ENCODE data around the gene TPCN2. TPM values are rescaled to one million over a fixed set of nuclear protein-coding genes. Genes with fewer than 3 reads are reported as not detected.
"Not testable (repeated sequence)": the region's sequence is repeated elsewhere in the genome, so short reads cannot be mapped to it uniquely, and the experiment has no call there.

TPCN2 gene
- 10 to 100 TPM; 12.5 to 61.8 (median 18.8) TPM for total RNA-seq

DNA sequence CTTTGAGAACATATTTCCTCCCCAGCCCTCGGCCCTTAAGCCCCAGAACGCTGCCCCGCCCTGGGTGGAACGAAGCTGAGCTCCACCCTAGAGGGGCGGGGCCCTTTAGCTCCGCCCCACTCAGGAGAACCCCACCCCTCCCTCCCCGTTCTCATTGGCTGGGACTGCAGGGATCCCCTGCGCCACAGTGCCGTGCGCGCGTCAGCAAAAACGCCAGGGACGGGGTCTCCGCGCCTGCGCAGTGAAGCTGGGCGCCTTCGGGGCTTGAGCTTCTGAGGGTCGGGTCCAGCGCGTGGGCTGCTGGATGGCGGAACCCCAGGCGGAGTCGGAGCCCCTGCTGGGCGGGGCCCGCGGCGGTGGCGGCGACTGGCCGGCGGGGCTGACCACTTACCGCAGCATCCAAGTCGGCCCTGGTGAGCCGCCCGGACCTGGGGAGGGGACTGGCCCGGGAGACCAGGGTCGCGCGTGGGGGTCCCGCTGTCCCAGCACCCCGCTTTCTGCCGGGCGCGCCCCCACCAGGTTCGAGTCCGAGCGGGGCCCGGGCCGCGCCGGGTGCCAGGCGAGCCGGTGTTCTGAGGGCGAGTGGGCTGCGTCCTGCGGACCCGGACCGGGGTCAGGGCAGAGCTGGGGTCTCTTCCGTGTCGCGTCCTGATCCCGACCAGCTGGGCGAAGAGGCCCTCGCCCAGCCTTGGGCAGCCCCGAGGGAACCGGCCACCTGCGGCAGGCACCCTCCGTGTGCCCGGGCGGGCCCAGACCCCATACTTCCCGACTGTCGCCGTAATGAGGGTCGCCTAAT is at the start of gene TPCN2:
TPCN2 (plus strand) TSS at position 239 of the 796 bp plus-strand sequence; CDS start at position 305, 66 bp downstream.
- peaks cover 18 to 40% (median 26%) of the 10 kb centered on the region in 4 donors for H3K4me1 ChIP-seq
- TF ChIP-seq POLR2AphosphoS5 (IDR thresholded peaks at IDR 0.05) (peak; percentile 69 to 84), CTCF (IDR thresholded peaks at IDR 0.05) (peak in 1 of 6 experiments; percentile 11), EP300 (IDR thresholded peaks at IDR 0.05) (no peak), POLR2A (IDR thresholded peaks at IDR 0.05) (peak in 3 of 4 donors; percentile 56 to 84 (median 63))
- peak; percentile 95 to 96 for ATAC-seq (ENCODE audit: low FRiP score in 2 of 2)
- no peaks in the 10 kb centered on the region for H3K27me3 ChIP-seq
- peak within 1 kb of the TSS; percentile 75 to 95 (median 84) for H3K4me3 ChIP-seq
- DNase-seq: peak; percentile 92 to 97
- H3K27ac ChIP-seq: peak within 1 kb of the TSS; percentile 85 to 94 (median 90)
- no peaks in the 10 kb centered on the region for H3K9me3 ChIP-seq
- H3K36me3 ChIP-seq: peaks cover 0 to 6% (median 0%) of the 10 kb centered on the region in 4 donors
- WGBS, 2 donors: 0 to 1% methylated on average over 7 to 18 of the region's 76 CpGs

- no peak for TF ChIP-seq POLR2A (IDR thresholded peaks at IDR 0.05)
- TF ChIP-seq EP300 (IDR thresholded peaks at IDR 0.05): no peak
- no peak for TF ChIP-seq POLR2AphosphoS5 (IDR thresholded peaks at IDR 0.05)
- no peak for TF ChIP-seq CTCF (IDR thresholded peaks at IDR 0.05)
- ATAC-seq (ENCODE audit: low FRiP score in 2 of 2): no peak
- Histone ChIP-seq H3K9me3 (no peaks in the 10 kb centered on the region), H3K27ac (peak overlapping the region in 1 of 4 donors; percentile 61), H3K27me3 (no peaks in the 10 kb centered on the region), H3K4me1 (peaks cover 5 to 18% (median 7%) of the 10 kb centered on the region in 4 donors), H3K36me3 (no peaks in the 10 kb centered on the region), H3K4me3 (no peak overlapping the region)
- no peak for DNase-seq
- 86 to 90% methylated on average over 8 of the region's 8 CpGs for WGBS, 2 donors
Measured at GRCh38 chr11:68999093-68999747, 49.5 kb upstream of the TPCN2 start.

DNA sequence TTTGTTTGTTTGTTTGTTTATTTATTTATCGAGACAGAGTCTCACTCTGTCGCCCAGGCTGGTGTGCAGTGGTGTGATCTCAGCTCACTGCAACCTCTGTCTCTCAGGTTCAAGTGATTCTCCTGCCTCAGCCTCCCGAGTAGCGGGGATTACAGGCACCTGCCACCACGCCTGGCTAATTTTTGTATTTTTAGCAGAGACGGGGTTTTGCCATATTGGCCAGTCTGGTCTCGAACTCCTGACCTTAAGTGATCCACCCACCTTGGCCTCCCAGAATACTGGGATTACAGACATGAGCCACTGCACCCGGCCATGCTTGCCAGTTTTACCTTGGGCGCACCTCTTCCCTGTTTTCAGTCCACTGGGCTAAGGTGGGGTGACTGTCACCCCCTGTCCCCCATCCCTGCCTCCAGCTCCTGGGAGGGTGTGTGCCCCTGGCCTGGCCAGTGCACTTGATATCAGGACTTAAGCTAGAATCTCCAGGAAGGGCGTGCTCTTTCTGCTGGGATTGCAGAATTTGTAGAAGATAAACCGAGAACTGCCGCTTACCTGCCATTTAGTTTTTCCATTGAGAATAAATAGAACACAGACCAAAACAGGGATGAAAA is 48.9 kb upstream of the TPCN2 start:
- not testable (repeated sequence) for H3K27me3 ChIP-seq; H3K36me3 ChIP-seq; DNase-seq; H3K9me3 ChIP-seq; ATAC-seq (ENCODE audit: low FRiP score in 2 of 2); H3K4me3 ChIP-seq
- Histone ChIP-seq H3K27ac (peak overlapping the region; percentile 23 to 71 (median 63)), H3K4me1 (peaks cover 5 to 18% (median 7%) of the 10 kb centered on the region in 4 donors)
- 88 to 89% methylated on average over 12 of the region's 12 CpGs for WGBS, 2 donors

DNA sequence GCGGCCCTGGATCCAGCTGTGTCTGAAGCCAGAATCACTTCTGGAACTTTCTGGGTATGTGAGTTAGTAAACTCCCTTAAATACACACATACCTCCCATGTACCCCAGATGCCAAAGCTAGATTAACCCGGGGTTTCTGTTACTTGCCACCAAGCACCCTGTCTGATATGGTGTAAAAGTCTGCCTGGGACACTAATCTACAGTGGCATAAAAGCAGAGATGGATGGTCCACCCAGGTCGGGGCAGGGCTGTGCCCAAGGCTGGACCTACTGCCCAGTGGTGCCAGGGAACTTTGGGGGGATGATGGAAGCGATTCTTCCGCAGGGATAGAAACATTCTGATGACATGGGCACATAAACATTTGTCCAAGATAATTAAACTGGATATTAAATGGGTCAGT is 48.3 kb upstream of the TPCN2 start:
- H3K27me3 ChIP-seq: no peaks in the 10 kb centered on the region
- DNase-seq (no peak), ATAC-seq (ENCODE audit: low FRiP score in 2 of 2) (no peak)
- H3K9me3 ChIP-seq: no peaks in the 10 kb centered on the region
- no peak for TF ChIP-seq POLR2A (IDR thresholded peaks at IDR 0.05)
- TF ChIP-seq CTCF (IDR thresholded peaks at IDR 0.05): no peak
- no peak for TF ChIP-seq EP300 (IDR thresholded peaks at IDR 0.05)
- TF ChIP-seq POLR2AphosphoS5 (IDR thresholded peaks at IDR 0.05): no peak
- peaks cover 0 to 6% (median 0%) of the 10 kb centered on the region in 4 donors for H3K36me3 ChIP-seq
- peak overlapping the region; percentile 23 to 71 (median 63) for H3K27ac ChIP-seq
- peaks cover 5 to 18% (median 7%) of the 10 kb centered on the region in 4 donors for H3K4me1 ChIP-seq
- 80 to 82% methylated on average over 5 of the region's 5 CpGs for WGBS, 2 donors
- H3K4me3 ChIP-seq: no peak overlapping the region

GRCh38 chr11:69000831-69001242 is 47.9 kb upstream of the TPCN2 start:
- Histone ChIP-seq H3K27ac (peak overlapping the region in 3 of 4 donors; percentile 61 to 69 (median 65)), H3K4me1 (peaks cover 5 to 18% (median 7%) of the 10 kb centered on the region in 4 donors), H3K4me3 (no peak overlapping the region), H3K9me3 (no peaks in the 10 kb centered on the region), H3K36me3 (peaks cover 0 to 9% (median 0%) of the 10 kb centered on the region in 4 donors), H3K27me3 (no peaks in the 10 kb centered on the region)
- ATAC-seq (ENCODE audit: low FRiP score in 2 of 2): peak in 1 of 2 donors; percentile 36
- no peak for DNase-seq
- 64 to 66% methylated on average over 8 of the region's 8 CpGs for WGBS, 2 donors
- TF ChIP-seq EP300 (IDR thresholded peaks at IDR 0.05): no peak
- peak; percentile 15 to 49 (median 30) for TF ChIP-seq CTCF (IDR thresholded peaks at IDR 0.05)

All from upper lobe of left lung (tissue), 6 donors.